HG02642 (cell line): ENCODE data around the gene RBM27.
"Not testable (repeated sequence)": the region's sequence is repeated elsewhere in the genome, so short reads cannot be mapped to it uniquely, and the experiment has no call there.

Experiments used
- ATAC-seq: cut with Tn5 transposase; IDR thresholded peaks from one replicate; pipeline ENCODE4 v1.9.1; 2021; ENCODE audit warnings: mild to moderate bottlenecking; ENCODE audit not compliant: unreplicated experiment, poor library complexity

RBM27 gene, protein sequence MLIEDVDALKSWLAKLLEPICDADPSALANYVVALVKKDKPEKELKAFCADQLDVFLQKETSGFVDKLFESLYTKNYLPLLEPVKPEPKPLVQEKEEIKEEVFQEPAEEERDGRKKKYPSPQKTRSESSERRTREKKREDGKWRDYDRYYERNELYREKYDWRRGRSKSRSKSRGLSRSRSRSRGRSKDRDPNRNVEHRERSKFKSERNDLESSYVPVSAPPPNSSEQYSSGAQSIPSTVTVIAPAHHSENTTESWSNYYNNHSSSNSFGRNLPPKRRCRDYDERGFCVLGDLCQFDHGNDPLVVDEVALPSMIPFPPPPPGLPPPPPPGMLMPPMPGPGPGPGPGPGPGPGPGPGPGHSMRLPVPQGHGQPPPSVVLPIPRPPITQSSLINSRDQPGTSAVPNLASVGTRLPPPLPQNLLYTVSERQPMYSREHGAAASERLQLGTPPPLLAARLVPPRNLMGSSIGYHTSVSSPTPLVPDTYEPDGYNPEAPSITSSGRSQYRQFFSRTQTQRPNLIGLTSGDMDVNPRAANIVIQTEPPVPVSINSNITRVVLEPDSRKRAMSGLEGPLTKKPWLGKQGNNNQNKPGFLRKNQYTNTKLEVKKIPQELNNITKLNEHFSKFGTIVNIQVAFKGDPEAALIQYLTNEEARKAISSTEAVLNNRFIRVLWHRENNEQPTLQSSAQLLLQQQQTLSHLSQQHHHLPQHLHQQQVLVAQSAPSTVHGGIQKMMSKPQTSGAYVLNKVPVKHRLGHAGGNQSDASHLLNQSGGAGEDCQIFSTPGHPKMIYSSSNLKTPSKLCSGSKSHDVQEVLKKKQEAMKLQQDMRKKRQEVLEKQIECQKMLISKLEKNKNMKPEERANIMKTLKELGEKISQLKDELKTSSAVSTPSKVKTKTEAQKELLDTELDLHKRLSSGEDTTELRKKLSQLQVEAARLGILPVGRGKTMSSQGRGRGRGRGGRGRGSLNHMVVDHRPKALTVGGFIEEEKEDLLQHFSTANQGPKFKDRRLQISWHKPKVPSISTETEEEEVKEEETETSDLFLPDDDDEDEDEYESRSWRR

DNA sequence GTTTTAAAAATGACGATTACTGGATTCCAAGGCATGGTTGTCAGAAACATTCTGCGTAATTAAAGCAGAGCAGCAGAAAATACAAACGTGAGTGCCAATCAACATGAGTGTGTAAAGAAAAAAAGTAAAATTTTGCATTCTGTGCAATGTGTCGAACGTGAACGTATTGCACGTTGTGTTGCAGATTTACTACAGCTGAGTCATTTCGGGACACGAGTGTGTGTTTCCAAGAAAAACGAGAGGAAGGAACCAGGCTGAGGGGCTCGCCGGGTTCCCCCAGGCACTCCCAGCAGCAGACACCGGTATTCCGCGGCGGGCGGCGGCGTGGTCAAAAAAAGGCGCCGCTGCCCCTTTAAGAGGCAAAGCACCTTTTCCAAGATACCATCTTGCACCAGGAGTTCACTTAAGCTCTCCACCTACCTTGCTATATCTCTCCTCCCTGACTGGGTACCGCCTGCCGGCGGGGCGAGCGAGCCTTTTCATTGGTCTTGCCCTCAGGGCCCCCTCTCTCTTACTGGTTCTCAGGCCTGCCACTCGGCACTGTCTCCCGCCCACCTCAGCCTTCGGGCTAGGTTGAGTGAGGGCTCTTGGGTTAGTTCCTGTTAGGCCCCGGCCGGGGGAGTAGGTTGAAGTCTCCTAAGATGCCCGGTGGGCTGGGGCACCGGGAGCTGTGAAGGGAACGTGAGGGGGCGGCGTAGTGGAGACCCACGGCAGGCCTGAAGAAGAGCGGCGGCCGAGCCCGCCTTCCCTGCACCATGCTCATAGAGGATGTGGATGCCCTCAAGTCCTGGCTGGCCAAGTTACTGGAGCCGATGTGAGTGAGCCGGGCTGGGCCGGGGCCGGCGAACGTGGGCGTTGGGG is at the start of gene RBM27:
Gene RBM27 (plus strand): TSS at position 595 of the 861 bp plus-strand sequence. CDS start 161 bp downstream, at position 756.
- ATAC-seq, result peak; percentile 100

DNA sequence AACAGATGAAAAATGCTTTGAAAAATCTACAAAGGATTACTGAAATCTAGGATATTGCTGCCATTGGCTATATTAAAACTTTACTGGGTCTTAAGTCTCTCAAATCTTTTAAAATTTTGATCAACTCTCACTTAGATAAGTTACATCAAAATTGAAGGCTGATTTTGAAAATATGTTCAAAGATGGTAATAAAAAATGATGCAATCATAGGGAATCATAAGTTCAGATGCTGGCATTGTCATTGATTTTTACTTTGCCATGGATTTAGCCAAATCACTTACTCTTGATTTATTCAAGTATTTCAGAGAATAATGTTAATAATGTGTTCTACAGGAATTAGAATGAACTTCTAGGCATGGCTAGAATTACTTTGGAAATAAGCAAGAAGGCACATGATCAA is 45.1 kb upstream of the RBM27 start:
- ATAC-seq, result no peak

DNA sequence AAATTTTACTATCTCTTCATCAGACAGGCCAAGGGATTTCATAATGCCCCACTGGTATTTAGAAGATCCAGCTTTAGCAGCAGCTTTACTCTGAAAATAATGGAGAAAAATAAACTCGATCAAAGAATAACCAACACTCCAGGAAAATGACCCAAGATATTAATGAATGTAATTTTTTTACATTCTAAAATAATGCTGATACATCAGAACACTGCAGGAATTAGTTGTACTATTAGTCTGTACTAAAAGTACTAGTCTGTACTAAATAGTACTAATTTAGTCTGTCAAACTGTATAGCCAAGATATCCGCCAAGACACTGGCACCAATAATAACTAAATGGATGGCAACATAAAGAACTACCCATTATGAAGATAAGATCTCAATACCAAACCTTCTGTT is 39.0 kb upstream of the RBM27 start:
- ATAC-seq, result no peak

DNA sequence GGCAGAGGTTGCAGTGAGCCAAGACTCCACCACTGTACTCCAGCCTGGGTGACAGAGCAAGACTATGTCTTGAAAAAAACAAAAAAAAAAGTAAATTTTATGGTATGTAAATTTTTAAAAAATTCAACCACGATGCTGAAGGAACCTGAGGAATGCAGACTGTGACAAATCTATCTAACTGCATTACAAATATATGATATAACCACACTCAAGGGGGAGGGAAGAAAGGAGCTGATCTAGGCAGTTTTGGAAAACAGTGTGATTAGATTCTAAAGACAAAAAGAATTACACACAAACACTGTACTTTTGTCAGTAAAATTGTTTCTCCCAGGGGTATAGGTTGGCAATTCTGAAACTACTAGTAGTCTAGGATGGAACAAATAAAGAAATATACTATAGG is 37.9 kb upstream of the RBM27 start:
- ATAC-seq, result no peak

DNA sequence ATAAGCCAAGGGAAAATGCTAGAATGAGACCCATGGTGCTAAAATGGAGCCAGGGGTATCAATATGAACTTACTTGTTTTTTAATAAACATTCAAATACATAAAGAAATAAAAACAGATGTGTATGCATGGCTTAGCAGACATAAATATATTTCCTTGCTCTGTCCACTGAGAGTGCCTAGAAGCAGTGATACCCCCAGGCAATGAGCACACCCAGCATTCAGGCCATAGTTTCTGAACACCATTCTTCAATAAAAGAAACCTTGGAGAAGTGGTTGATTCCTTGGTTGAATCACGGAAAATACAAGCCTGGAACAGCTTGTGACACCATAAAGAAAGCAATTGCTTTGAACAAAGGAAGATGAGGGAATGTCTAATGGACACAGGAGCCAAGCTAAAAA is 37.5 kb upstream of the RBM27 start:
- ATAC-seq, result no peak

DNA sequence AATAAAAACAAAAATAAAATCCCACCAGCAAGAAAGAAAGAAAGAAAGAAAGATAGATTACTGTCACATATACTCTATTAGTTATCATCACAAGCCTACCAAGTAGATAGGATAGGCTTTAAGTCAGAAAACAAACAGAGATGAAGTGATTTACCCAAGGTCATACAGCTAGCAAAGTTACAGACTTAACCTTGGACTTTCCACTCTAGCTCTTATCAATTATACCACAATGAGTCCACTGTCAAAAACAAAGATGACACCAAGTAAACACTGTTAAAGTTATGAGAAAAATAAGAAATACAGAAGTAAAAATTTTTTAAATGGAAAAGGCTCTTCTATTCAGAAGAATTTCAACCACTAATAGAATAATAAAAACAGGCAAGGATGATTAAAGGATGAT is 34.3 kb upstream of the RBM27 start:
- no peak for ATAC-seq

DNA sequence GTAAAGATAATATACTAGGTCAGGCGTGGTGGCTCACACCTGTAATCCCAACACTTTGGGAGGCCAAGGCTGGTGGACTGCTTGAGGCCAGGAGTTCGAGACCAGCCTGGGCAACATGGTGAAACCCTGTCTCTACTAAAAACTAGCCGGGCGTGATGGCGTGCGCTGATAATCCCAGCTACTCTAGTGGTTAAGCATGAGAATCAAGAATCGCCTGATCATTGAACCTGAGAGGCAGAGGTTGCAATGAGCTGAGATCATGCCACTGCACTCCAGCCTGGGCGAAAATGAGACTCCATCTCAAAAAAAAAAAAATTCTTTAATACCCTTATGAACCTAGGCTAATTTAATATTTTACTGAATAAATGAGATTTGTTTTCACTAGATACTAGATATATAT is 30.4 kb upstream of the RBM27 start:
- ATAC-seq, result peak; percentile 74

DNA sequence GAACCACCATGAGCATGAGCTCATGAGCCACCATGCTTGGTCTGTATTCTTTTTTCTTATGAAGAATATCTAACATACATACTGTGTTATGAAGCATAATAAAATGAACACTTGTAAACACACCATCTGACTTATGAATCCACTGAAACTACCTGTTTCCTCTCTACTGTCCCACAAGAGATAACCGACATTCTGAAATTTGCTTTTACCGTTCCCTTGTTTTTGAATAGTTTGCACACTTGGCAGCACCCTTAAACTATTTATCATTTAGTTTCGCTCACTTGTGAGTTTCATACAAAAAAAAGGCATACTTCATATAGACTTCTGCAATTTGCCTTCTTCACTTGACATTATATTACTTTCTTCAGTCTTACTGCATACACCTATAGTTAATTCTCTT is 29.8 kb upstream of the RBM27 start:
- peak; percentile 94 for ATAC-seq

DNA sequence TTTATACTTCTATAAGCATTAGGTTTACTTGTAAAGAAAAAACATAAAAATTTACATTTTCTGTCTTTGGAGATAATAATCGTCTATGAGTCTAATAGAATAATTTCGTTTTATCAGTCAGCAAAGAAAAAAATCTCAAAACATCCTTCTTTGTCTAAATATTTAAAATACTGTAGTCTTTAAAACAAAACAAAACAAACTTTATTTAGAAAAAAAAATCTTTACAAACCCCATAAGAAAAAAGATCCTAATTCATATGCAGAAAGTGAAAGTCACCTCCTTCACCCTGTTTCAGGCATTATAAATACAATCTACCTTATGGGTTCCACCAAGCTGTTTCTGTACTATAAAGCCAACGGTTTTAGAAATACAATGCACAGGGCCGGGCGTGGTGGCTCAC is 26.6 kb upstream of the RBM27 start:
- ATAC-seq, result no peak

DNA sequence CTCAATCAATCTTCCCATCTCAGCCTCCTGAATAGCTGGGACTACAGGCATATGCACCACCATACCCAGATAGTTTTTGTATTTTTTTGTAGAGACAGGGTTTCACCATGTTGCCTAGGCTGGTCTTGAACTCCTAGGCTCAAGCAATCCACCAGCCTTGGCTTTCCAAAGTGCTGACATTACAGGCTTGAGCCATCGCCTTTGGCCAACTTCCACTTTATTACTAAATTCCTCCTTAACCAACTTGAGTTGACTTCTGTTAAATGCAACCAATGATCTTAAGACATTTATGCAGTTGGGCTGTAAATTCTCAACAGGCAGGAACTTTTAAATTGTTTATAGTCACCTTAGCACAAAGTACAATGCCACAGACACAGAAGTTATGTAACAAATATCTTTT is 23.7 kb upstream of the RBM27 start:
- no peak for ATAC-seq

DNA sequence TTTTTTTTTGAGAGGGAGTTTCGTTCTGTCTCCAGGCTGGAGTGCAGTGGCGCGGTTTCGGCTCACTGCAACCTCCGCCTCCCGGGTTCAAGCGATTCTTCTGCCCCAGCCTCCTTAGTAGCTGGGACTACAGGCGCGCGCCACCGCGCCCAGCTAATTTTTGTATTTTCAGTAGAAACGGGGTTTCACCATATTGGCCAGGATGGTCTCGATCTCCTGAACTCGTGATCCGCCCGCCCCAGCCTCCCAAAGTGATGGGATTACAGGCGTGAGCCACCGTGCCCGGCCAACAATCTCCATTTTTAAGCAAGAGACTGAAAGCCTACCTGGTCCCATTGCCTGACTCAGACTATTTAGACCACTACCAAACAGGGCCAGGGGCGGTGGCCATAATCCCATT is 20.0 kb upstream of the RBM27 start:
- not testable (repeated sequence) for ATAC-seq

DNA sequence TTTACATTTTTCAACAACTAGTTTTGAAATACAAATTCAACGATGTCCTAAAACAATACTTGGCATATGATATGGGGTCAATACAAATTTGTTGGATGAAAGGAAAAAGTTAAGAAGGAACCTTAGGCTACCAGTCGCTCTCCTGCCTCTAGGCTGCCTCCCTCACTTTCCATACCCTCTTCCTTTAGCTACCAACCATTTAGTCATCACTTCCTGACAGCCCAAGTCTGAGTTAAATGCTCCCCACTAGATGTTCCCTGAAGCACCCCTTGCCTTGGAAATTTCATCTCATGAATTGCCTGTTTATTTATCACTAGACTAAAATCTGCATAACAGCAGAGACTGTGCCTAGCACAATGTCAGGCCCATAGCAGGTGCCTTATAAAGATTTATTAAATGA is 18.2 kb upstream of the RBM27 start:
- ATAC-seq, result no peak

DNA sequence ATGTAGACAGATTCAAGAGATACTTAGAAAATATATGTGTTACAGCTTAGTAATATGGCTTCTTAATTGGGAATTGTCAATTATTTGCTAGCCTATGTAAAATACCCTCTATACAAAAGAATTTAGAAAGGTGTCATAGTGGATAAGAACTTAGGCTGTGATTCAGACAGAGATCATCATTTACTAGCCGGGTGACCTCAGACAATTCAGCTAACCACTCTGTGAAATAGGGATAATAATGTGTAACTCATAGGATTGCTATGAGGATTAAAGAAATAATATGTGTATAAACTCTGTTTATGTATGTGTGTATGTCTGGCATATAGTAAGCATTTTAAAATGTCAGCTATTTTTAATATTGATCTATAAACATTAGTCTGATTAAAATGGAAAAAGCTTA is 15.0 kb upstream of the RBM27 start:
- no peak for ATAC-seq

DNA sequence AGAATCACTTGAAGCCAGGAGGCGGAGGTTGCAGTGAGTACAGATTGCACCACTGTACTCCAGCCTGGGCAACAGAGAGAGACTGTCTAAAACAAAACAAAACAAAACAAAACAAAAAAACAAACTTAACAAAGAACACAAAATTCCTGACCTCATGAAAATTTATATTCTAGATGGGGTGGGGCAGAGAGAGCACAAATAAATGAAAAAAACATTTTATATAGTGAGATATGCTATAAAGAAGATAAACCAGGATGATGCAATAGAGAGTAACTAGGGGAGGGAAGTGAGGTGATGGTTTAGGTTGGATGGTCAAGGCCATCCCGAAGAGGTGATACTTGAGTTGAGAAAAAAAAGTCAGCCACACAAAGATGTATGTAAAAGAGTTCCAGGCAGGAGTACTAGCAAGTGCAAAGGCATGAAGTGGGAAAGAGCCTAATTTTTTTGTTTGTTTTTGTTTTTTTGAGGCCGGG is 10.8 kb upstream of the RBM27 start:
- no peak for ATAC-seq

DNA sequence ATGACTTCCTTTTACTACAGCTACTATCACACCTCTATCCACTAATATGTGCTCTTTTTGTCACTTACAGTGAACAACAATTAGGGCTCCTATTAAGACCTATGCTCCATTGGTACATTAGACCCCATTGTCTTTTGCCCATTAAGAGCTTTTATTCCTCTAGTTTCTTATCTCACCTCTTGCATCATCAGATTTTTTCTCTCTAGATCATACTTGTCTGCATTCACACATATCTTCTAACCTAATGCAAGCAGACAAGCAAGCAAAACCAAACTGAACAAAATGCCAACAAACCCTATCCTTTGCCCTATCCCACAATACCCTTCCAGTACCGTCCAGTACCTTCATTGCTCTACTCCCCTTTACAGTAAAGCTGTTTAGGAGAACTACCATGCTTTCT is 10.1 kb upstream of the RBM27 start:
- no peak for ATAC-seq

DNA sequence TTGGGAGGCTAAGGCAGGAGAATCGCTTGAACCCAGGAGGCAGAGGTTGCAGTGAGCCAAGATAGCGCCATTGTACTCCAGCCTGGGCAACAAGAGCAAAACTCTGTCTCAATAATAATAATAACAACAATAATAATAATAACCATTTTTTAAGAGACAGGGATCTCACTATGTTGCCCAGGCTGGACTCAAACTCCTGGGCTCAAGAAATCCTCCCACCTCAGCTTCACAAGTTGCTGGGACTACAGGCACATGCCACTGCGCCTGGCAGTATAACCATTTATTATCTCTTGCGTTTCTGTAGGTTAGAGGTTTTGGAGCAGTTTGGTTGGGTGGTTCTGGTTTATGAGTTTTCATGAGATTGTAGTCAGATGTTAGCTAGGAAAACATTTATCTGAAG is 8.4 kb upstream of the RBM27 start:
- ATAC-seq, result not testable (repeated sequence)

DNA sequence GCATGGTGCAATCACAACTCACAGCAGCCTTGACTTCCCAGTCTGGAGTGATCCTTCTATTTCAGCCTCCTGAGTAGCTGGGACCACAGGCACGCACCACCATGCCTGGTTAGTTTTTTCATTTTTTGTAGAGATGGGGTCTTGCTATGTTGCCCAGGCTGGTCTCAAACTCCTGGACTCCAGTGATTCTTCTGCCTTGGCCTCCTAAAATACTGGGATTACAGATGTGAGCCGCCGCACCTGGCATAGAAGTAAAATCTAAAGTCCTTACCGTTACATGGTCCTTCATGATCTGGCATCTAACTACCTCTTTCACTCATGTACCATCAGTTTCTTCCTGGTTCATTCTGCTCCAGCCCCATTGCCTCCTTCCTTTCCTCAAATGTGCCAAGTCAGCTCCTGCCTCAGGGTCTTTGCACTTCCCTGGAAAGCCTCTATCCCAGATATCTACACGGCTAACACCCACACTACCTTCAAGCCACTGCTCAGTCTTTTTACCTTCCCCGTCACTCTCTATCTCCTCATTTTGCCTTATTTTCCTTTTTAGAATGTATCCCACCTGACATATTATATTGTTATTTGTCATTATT is 6.9 kb upstream of the RBM27 start:
- no peak for ATAC-seq

DNA sequence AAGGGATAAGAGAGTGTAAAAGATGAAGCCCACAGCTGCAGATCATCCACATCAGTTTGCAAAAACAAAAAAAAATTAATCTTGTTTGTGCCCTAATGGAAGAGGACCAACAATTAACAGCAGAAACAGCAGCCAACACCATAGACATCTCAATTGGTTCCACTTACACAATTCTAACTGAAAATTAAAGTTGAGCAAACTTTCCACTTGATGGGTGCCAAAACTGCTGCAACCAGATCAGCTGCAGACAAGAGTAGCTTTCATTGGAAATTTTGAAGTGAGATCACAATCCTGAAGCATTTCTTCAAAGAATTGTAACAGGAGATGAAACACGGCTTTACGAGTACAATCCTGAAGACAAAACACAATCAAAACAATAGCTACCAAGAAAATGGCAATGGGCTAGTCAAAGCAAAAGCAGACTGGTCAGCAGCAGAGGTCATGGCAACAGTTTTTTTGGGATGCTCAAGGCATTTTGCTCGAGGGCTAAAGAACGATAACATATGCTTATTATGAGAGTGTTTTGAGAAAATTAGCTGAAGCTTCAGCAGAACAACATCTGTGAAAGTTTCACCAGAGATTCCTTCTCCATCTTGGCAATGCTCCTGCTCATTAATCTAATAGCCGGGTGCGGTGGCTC is 4.1 kb upstream of the RBM27 start:
- ATAC-seq, result no peak

DNA sequence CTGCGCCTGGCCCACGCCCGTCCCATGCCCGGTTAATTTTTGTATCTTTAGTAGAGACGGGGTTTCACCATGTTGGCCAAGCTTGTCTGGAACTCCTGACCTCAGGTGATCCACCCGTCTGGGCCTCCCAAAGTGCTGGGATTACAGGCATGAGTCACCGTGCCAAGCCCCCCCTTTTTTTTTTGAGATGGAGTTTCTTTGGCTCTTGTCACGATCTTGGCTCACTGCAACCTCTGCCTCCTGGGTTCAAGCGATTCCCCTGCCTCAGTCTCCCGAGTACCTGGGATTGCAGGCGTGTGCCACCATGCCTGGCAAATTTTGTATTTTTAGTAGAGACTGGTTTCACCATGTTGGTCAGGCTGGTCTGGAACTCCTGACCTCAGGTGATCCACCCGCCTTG is 1.6 kb upstream of the RBM27 start:
- not testable (repeated sequence) for ATAC-seq
